Fibroblast of the conjunctiva (primary cell): ENCODE data around the gene ANKRD61.
"Not testable (repeated sequence)": the region's sequence is repeated elsewhere in the genome, so short reads cannot be mapped to it uniquely, and the experiment has no call there.

Experiments
- DNase-seq: peaks from one replicate; pipeline ENCODE4 v3.0.0-alpha.2; 2010; ENCODE audit warnings: low read depth

The ANKRD61 gene

DNA sequence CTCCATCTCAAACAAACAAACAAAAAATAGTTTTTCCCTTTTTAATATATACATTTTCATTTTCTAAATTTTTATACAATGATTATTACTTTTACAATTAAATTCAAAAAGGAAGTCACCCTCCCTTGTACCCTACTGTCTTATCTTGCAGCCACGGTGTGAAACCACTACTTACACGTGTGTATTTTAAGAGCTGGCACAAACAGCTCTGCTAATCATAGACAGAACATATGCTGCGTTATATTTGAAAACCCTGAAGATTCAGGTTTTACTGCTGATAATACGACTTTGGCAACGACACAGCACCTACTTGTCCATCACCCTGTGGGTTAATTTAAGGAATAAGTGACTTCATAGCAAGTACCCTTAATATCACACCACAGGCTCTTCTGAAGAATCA is 991 bp downstream of the ANKRD61 start:
- no peak for DNase-seq

DNA sequence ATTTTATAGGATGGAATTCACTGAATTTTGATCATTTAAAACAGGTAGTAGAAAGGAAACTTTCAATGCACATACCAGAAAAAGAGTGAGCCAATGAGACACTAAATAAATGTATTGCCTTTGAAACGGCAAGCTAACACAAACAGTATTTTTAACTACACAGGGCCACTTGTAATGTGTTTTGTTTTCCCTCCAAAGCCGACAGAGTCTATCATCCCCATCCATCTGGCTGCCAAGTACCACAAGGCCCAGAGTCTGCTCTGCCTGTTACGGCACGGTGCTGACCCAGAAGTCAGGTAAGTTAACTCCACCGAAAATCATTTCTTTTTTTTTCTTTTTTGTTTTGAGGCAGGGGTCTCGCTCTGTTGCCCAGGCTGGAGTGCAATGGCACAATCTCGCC is 1.5 kb downstream of the ANKRD61 start:
- no peak for DNase-seq

DNA sequence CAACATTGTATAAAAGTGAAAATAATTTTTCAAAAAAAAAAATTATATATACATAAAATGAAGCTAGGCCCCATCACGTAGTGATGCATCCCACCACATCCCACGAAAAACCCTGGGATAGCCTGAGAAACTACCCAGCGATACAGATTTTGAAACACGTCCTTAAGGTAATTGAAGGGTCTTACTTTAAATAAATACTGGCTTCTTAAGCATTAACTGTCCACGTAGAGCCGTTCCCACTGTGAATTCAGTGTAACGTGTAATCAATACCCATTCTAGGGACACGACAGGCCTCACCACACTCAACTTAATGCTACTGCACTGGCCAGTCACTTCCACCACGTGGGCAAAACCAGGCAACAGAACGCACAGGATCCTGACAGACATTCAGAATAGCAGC is 4.0 kb downstream of the ANKRD61 start:
- no peak for DNase-seq

DNA sequence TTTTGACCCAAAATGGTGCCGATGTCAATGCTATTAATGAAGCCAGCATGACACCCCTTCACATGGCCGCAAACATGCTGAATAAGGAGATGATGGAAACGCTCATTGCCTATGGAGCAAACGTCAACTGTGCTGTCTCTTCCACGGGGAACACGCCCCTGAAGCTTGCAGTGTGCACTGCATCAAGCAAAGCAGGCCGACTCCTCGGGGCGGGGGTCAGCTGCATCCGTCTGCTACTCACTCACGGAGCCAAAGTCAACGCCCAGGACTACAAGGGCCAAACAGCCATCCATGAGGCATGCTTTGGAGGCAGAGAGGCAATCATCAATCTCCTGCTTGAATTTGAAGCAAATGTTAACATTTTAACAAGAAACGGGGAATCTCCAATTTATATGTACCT is 4.5 kb downstream of the ANKRD61 start:
- DNase-seq, result no peak

DNA sequence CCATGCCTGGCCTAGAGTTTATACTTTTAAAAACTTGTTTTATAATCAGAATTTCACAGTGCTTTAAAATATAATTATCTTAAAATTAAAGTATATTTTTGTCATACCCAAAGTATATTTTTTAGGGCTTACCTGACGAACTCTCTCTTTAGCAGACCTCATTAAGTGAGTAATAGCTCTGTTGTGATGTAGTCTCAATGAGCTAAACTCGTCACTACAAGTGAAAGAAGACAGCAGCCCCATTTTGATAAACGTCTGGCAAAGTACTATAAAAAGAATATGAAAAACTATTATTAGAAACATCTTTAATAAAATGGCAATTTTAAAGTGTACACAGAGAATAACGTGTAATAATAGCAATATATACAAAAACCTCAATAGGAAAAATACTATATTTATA is 18.6 kb downstream of the ANKRD61 start:
- no peak for DNase-seq

DNA sequence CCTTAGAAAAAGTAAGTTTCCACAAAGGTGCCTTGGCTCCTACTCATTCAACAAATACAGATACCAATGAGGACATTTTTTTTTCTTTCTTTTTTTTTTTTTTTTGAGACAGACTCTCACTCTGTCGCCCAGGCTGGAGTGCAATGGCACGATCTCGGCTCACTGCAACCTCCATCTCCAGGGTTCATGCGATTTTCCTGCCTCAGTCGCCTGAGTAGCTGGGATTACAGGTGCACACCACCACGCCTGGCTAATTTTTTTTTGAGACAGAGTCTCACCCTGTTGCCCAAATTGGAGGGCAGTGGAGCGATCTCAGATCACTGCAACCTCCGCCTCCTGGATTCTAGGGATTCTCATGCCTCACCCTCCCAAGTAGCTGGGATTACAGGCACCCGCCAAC is 20.0 kb downstream of the ANKRD61 start:
- not testable (repeated sequence) for DNase-seq

DNA sequence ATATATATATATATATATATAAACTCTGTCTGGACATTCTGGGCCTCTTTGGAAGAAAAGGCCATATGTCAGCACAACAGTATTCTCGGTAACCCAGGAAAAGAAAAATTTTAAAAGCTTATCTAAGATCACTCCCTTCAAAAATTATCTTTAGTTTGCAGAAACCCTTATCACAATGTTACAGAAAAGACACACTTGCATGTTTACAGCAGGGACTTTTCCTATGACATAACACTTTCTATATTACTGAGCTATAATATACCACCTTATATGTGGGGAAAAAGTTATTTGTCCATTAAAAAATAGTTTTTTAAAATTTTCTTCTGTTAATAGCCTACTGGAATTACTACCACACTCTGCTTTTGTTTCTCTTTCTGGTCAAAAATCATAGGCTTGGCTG is 25.4 kb downstream of the ANKRD61 start:
- DNase-seq, result no peak

DNA sequence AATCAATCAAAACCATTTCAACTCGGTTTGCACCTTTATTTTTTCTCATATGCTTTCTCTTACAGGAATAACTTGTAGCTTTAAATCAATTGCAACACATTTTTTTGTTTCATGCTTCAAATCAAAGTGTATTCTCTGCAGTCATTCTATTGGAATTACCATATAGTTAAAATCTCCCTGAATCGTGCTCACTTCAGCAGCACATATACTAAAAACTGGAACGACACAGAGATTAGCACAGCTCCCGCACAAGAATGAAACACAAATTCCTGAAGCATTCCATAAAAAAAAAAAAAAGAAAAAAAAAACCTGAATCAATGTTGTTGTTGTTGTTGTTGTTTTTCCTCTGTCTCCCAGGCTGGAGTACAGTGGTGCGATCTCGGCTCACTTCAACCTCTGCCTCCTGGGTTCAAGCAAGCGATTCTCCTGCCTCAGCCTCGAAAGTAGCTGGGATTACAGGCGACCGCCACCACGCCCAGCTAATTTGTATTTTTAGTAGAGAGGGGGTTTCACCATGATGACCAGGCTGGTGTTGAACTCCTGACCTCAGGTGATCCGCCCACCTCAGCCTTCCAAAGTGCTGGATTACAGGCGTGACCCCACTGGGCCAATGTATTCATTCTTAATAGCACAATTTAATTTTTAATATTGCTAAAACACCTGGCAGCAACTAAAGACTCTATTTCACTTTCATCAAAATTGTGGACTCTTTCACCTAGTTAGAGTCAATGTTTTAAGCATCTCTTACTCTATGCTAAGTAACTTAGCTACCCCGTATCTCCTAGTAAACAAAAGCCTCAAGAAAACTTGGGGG is 26.3 kb downstream of the ANKRD61 start:
- no peak for DNase-seq

DNA sequence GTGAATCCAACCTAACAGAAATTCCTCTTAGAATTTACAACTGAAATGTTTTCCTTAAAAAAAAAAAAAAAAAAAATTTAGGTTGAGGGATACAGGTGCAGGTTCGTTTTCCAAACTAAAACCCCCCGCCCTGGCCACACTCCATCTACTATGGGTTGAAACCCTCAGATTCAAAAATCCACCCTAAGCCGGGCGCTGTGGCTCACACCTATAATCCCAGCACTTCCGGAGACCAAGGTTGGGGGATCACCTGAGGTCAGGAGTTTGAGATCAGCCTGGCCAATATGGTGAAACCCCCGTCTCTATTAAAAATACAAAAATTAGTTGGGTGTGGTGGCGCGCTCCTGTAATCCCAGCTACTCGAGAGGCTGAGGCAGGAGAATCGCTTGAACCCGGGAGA is 28.8 kb downstream of the ANKRD61 start:
- DNase-seq, result not testable (repeated sequence)

DNA sequence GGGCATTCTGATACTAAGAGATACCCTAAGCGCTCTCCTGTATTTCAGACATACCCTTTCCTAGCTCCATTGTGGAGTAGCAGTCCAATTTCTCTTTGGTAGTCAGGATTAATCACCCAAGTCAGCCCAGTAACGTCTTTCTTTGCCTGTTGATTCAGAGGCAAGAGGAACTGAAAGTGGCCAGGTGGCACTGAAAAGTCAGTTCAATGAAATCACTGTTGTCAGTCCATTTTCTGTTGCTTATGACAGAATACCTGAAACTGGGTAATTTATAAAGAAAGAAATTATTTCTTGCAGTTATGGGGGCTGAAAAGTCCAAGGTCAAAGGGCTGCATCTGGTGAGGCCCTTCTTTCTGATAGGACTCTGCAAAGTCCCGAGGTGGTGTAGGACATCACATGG is 40.2 kb downstream of the ANKRD61 start:
- DNase-seq, result no peak

DNA sequence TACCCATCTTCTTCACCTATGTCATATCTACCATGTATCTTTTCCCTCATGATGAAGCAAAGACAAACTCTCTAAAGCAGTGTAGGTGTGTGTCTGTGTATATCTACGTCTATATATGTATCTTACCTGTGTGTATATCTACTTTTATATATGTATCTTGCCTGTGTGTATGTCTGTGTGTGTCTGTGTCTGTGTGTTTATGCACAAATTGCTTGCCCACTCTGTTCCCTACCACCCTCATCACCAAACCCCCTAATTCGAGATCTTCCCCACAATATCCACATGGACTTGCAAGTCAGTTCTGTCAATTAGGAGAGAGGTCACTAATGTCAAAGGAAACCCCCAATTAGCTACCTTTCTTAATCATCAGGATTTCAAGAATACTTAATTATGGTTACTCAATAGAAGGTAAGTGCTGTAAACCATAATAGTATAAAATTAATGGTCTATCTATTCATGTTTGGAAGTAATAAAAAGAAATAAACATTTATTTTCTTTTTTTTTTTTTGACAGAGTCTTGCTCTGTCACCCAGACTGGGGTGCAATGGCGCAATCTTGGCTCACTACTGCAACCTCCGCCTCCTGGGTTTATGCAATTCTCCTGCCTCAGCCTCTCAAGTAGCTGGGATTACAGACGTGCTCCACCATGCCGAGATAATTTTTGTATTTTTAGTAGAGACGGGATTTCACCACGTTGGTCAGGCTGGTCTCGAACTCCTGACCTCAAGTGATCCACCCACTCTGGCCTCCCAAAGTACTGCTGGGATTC is 43.6 kb downstream of the ANKRD61 start:
- DNase-seq, result no peak

DNA sequence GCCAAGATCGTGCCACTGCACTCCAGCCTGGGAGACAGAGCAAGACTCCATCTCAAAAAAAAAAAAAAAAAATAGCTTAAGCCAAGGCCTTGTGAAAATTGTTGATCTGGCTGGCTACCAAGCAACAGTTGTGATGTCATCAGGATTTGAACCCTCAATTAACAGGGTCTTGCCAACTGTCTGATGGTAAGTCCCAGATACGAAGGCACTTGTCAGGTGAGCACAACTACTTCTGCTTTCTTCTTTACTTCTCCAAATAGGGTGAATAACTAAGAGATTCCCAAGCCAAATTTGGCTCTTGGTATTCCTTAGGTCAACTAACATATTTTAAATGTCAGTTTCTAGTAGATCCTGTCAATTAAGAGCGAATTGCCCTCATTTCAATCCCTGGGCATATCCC is 47.4 kb downstream of the ANKRD61 start:
- DNase-seq, result no peak

DNA sequence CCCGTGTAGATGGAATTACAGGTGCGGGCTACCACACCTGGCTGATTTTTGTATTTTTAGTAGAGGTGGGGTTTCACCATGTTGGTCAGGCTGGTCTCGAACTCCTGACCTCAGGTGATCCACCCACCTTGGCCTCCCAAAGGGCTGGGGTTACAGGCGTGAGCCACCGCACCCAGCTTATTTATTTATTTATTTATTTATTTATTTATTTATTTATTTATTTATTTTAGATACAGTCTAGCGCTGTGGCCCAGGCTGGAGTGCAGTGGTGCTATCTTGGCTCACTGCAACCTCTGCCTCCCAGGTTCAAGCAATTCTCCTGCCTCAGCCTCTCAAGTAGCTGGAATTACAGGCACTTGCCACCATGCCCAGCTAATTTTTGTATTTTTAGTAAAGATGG is 51.9 kb downstream of the ANKRD61 start:
- DNase-seq, result not testable (repeated sequence)
